GM21529 (cell line): ENCODE results near the gene SLC45A1.

ENCODE experiments used
- ATAC-seq: cut with Tn5 transposase; IDR thresholded peaks from one replicate; pipeline ENCODE4 v1.9.1; 2021; ENCODE audit not compliant: unreplicated experiment

SLC45A1 gene

GRCh38 chr1:8352471-8352845, 34.5 kb downstream of the SLC45A1 start:
- ATAC-seq, result no peak

GRCh38 chr1:8352886-8353785, 35.2 kb downstream of the SLC45A1 start:
- no peak for ATAC-seq

GRCh38 chr1:8354038-8354437, 36.1 kb downstream of the SLC45A1 start:
- ATAC-seq, result no peak

GRCh38 chr1:8355439-8356255, 37.7 kb downstream of the SLC45A1 start:
- no peak for ATAC-seq

GRCh38 chr1:8356256-8357209, 38.6 kb downstream of the SLC45A1 start:
- ATAC-seq, result no peak

GRCh38 chr1:8357329-8358101, 39.6 kb downstream of the SLC45A1 start:
- no peak for ATAC-seq

GRCh38 chr1:8358241-8358896, 40.5 kb downstream of the SLC45A1 start:
- no peak for ATAC-seq

GRCh38 chr1:8358897-8359616, 41.1 kb downstream of the SLC45A1 start:
- ATAC-seq, result no peak

- no peak for ATAC-seq
Measured at GRCh38 chr1:8359617-8360481, 41.9 kb downstream of the SLC45A1 start.

GRCh38 chr1:8360493-8361197, 42.7 kb downstream of the SLC45A1 start:
- no peak for ATAC-seq

- ATAC-seq, result no peak
Measured at GRCh38 chr1:8361198-8361849, 43.4 kb downstream of the SLC45A1 start.

- ATAC-seq, result no peak
Measured at GRCh38 chr1:8362701-8363101, 44.8 kb downstream of the SLC45A1 start.

- no peak for ATAC-seq
Measured at GRCh38 chr1:8363186-8363766, 45.4 kb downstream of the SLC45A1 start.

GRCh38 chr1:8363767-8364301, 45.9 kb downstream of the SLC45A1 start:
- ATAC-seq, result no peak

- no peak for ATAC-seq
Measured at GRCh38 chr1:8364528-8365442, 46.9 kb downstream of the SLC45A1 start.
